GM04503 (cell line): Measurements from ENCODE around the gene ADK.
"Not testable (repeated sequence)": the region's sequence is repeated elsewhere in the genome, so short reads cannot be mapped to it uniquely, and the experiment has no call there.

ENCODE experiments used
- DNase-seq: peaks from one replicate; pipeline ENCODE4 v3.0.0-alpha.2; 2012; ENCODE audit warnings: low read depth

ADK gene

DNA sequence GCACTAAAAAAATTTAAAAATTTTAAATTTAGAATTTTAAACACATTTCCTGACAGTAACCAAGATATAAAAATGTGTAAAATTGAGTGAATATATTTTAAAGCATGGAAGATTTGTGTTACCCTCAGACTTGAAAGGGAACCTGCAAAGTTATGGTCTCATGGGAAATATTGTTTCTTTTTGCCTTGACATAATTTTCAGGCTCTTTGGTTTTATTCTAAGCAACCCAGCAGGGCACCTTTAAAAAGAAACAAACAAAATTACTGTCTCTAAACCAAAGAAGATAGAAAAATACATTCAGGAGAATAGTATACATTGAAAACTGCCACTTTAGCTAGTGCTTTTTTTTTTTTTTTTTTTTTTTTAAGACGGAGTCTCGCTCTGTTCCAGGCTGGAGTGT, 87.5 kb downstream of the ADK start:
- no peak for DNase-seq

DNA sequence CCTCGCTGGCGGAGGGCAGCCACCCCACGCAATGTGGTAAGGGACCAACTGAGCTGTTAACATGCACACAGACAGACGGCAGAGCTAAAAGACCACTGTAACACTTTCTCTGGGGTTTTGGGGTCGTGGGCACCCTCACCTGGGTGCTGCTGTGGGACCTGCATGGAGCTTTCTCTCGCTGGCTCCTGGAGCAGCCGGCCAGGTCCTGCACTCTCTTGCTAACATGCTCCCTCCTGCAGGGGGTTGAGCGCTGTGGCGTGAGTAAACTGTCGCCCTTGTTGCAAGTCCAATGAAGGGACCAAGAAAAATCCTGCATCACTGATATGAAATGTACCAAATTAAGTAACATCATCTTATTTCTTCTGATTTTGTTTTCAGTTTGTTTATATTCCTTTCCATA, 92.0 kb downstream of the ADK start:
- DNase-seq = no peak

DNA sequence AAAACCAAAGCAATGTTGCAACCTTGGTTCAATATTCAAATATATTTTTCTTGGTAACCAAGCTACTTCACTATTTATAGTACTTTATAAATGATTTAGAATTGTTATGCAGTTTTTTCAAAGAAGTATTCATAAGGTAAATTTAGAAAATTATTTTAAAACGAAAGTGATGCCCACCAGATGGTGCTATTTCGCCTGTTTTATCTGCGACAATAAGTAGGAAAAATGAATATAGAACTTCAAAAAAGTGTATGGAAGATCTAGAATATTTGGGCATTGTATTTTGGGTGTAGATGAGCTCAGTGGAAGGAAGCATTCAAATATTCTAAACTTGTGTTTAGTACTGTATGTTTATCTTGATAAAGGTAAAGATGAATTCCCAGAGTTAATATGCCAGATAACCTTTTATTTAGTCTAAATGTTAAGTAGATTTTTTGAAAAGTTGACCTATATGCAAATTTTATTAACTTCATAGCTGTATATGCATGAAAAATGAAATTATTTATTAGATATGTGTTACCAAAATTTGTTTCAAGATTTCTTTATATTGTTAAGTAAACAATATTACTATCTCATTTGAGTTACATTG, 93.2 kb downstream of the ADK start:
- DNase-seq = no peak

DNA sequence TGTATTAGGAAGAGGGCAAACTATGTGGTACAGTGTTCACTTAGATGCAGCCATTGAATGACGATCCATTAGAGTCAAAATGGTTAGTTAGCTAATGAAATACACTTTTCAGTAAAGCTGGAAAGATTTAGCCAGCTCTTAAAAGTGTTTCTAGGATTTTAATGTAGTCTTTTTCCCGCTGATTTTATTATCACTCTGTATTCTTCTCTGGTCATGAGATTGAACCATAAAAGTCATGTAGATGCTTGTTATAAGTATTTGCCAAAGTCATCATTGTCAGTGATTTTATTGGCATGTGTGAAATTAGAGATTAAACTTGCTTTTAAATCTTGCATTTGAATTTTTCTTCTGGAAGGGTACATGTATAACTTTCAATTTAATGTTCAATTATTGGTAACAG, 93.8 kb downstream of the ADK start:
- DNase-seq = no peak

DNA sequence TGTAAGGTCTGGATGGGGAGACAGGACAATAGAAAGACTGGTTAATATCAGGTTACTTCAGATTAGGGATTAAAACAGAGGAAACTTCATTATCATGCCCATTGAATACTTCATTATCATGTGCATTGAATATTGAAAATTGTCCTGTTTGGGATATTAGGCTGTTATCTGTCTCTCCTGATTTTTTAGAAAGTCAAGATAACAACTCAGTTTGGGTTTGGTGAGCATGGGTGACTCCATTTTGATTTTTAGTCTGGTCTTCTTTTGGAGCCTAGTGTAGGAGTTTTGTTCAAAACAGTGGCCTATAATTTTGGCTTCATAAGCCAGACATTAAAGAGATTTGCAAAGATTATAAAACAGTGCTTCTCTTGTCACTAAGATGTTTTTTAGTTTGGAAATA, 95.5 kb downstream of the ADK start:
- no peak for DNase-seq

DNA sequence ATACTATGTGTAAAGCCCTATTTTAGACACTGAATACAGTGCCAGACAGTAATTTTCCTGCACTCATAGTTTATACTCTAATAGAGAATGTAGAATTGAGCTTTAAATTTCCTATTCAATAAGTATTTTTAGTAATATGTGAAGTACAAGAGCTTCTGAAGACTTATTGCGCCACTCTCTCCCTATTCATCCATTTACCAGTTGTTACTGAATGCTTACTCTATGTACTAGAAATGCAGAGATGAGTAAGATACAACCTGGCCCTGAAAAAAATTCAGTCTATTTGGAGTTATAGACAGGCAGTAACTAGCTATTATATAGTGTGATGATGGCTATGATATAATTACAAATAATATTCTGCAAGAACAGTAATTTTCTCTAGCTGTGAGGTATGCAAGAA, 98.8 kb downstream of the ADK start:
- DNase-seq = no peak

DNA sequence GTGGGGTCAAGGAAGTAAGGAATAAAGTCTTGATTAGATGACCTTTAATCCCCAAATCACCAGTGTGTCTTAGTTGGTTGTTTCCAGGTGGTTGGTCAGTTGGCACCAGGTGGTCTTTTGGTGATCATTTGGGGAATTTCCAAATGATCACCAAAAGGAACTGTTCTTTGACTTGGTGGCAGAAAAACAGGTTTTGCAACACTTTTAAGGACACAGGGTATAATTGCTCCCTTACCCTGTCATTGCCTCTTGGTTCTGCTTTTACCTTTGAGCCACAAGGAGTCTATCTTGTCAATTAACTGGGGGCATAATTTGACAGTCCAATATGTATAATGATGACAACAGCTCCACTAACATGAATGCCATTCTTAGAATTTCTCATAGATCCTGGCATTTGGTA, 104.2 kb downstream of the ADK start:
- DNase-seq = no peak

DNA sequence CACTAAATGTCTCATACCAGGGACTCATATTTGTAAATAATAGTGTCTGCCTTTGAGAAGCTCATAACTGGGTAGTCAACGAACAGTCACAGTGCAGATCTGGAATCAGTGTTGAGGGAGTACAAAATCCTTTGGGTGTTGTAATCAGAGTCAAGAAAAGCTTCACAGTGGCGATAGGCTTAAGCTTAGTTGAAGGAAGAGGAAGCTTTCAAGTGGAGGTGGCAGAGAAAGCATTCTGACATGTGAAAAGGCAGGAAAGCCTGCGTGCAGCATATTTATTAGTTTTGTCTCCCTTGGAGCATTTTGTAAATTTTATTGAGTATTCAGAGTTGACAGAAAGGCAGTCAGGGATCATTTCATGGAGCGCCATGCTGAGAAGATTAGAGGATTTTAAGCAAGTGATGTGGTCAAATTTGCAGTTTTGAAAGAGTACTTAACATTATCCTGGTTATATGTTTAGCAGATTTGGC, 104.9 kb downstream of the ADK start:
- no peak for DNase-seq

DNA sequence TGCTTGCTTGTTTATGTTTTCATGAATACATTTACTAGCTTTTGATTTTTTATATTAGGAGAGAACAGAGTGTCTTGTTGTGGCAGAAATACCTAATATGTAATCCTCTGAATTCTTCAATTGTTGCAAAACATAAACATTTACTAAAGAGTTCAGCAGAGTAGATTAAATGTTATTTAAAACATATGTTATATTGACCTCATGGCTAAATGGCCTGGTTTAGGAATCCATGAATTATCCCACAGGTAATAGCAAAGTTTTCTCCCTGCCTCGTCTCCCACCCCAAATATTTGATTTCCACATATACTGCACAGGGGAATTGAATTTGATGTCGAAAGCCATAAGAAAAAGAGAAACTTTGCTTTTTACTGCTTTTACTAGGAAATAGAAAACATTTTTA, 111.8 kb downstream of the ADK start:
- no peak for DNase-seq

DNA sequence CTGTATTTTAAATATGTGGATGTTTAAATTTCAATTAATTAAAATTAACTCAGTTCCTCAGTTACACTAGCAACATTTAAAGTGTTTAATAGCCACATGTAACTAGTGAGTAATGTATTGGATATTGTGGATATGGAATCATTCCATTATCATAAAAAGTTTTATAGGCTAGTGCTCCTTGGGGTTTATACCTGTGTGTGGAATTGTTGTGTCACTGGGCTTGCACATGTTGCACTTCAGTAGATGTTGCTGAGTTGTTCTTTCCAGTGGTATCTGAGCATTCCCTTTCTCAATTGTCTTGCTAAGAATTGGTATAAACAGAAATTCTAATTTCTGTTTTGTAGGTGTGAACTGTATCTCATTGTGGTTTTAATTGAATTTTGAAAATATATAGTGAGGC, 113.0 kb downstream of the ADK start:
- no peak for DNase-seq

DNA sequence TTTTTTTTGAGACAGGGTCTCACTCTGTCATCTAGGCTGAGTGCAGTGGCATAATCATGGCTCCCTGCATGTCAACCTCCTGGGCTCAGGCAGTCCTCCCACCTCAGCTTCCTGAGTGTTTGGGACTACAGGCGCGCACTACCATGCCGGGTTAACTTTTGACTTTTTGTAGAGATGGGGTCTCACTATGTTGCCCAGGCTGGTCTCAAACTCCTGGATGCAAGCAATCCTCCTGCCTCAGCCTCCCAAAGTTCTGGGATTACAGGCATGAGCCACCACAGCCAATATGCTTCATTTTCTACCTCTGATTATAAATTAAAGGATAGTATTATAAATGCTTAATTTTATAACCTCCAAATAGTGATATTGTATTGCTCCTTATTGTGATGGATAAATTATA, 121.3 kb downstream of the ADK start:
- no peak for DNase-seq

DNA sequence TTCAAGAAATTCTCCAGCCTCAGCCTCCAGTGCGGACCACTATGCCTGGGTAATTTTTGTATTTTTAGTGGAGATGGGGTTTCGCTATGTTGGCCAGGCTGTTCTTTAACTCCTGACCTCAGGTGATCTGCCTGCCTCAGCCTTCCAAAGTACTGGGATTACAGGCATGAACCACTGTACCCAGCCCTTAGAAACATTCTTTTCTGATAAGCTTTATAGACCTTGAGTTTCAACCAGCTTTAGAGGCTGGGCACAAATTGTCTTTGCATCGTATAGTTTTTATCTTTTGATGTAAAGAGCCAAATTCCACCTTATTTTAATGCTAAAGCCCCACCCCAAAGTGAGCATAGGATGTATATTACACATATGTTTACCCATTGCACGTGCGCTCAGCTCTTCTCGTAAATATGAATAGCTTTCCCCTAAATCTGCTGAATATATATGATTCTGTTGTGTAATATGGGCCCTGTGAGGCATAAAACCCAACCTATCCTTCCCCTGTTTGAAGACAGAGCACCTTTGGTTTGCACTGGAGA, 124.8 kb downstream of the ADK start:
- DNase-seq = no peak

DNA sequence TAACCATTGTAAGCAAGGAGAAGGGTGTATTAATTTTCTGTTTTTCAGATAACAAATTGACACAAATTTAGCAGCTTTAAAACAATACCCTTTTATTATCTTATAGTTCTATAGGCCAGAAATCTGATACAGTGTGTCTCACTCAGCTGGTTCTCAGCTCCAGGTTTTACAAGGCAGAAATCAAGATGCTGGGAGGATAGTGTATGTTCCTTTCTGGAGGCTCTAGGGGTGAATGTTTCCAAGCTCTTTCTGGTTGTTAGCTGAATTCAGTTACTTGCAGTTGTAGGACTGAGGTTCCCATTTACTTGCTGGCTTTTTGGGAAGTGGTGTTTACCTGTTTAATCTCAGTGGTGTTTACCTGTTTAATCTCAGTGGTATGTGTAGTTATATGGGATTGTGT, 125.4 kb downstream of the ADK start:
- DNase-seq = no peak

DNA sequence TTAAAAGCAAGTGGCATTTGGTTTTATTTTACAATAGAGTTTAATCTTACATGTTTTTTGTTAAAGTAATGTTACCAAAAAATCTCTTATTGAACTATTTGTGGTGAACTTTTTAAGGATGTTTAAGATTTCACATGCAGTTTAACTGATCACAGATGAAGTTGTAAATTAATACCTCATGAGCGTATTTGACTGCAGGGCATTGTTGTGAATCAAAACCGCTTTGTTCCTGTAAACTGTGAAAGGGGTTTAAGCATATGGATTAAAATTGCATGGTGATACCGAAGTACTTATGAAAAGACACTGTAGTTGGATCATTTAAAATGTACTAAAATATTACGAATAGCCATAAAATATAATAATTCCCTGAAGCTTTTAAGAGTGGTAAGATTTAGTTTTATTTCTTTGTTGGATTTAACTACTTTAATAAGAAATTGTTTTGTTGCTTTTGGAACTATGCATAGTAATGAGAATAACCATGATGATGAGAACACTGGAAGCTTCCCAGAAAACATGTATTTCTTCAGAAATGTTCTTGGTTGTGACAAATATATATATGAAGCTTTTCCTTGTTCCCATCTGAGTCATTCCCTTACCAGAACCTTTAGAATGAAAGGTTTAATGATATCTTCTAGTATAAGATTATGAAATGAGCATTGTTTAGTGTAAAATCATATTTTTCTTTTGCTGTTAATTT, 131.3 kb downstream of the ADK start:
- peak; percentile 11 for DNase-seq

DNA sequence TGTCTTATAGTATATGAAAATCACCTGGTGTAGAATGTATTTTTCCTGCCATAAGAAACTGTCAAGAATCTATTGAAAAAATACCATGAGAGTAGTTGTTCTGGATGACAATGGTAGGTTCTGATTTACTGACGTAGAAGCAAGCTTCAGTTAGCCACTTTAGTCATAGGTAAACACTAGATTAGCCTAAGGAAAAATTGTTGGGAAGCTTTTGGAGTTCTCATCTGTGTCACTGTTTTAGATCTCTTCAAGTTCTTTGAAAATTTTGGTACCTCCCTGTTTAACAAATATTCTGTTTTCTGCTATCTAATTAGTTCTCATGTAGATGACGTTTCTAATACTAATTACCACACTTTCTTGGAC, 131.8 kb downstream of the ADK start:
- DNase-seq = no peak

DNA sequence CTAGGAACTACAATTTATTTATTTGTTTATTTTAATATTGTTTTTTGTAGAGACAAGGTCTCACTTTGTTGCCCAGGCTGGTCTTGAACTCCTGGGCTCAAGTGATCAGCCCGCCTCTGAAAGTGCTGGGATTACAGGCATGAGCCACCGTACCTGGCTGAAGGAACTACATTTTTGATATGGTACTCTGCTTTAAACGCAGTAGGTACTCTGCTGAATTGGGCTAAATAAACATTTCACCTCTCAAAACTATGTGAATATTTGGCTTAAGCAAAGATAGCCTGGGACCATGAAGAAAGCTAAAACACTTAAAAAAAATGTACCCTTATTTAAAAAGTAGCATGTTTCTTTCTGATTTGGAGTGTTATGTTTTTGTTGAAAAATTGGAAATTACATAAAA, 138.2 kb downstream of the ADK start:
- DNase-seq = no peak

DNA sequence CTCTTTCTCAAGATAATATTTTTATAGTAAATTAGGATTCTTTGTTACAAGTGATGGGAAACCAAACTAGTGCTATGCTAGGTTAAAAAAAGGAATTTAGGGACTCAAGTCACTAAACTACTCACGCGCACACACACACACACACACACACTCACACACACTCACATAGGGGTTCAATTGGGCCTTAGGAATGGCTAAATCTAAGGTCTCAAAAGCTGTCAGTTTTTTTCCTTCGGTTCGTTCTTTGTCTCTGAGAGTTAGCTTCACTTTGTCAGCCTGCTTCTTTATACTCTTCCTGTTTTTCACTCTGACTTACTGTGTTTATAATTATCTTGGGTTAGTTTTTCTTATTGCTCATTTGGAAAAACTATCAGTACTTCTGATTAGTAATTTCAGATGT, 138.9 kb downstream of the ADK start:
- peak; percentile 11 for DNase-seq

DNA sequence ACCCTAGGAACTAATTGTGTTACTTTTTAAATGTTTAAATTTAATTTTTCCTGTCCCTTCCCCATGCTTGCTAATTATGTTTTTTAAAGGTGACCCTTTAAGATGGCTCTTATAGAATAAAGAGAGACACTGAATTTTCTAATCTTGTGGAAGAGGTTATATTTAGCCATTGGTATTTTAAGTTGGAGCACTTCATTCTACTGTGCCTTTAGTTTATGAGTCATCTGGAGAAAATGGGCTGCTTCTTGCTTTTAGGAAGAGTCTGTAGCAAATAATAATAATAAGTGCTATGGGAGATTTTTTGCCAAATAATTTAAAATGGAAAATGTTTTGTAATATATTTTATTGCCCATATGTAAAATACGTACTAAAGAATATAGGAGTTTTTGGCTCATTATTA, 139.7 kb downstream of the ADK start:
- DNase-seq = peak; percentile 40

DNA sequence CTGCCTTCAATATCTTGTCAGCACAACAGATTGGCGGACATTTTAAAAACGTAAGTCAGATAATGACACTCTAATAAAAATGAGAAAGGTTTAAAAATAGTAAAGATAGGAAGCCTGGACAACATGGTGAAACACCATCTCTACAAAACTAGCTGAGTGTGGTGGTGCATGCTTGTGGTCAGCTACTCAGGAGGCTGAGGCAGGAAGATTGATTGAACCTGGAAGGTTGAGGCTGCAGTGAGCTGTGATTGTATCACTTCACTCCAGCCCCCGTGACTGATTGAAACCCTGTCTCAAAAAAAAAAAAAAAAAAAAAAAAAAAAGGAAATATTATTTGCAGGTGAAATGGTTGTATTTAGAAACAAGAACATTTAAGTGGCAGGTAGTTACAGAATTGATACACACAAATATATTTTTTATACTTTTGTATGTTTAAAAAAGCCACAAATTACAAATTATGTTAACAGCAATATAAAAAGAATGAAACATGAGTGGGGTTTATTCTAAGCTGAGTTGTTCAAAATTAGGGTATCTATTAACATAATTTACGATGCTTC, 141.9 kb downstream of the ADK start:
- peak; percentile 23 for DNase-seq

DNA sequence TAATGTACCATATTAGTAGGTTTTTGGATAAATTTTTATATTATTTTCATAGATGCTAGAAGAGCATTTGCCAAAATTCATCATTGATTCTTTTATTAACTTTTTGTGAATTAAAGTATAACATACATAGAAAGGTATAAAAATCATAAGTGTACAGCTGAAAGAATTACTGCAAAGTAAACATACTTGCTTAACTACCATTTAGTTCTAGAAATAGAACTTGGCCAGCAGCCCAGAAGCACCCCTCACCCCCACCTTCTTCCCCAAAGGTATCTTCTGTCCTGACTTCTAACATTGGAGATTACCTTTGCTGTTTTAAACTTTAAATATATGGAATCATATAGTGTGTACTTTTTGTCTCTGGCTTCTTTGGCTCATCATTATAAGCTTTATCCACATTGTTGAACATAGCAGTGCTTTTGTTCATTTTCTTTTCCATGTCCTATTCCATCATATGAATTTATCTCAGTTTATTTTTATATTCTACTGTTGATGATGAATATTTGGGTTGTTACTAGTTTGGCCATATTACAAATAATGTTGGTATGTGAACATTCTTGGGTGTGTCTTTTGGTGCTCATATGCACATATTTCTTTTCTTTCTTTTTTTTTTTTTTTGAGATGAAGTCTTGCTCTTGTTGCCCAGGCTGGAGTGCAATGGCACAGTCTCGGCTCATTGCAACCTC, 142.8 kb downstream of the ADK start:
- DNase-seq = peak; percentile 73

DNA sequence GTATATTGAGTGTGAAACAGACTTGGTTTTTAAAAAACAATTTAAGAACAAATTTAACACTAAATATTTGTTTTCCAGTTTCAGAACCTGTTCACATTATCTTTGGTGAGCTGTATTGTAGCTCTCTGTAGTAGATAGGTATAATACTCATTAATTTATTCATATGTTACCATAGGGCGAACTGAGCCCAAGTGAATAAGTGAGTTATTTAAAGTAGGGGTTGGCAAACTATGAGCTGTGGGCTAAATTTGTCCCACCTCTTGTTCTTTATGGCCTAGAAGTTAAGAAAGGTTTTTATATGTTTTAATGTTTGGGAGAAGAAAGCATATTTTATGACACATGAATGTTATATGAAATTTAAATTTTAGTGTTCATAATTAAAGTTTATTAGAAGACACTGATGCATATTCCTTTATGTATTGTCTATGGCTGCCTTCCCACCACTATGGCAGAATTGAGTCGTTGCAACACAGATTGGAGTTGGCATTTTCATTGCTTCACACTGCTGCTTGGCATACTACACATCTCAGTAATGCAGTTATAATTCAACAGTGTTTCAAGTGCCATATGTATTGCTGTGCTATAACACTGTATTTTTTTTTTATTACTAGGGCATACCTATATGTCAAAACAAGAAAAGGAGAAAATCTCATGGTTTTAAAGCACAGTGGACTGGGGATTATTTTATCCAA, 146.5 kb downstream of the ADK start:
- peak; percentile 17 for DNase-seq

DNA sequence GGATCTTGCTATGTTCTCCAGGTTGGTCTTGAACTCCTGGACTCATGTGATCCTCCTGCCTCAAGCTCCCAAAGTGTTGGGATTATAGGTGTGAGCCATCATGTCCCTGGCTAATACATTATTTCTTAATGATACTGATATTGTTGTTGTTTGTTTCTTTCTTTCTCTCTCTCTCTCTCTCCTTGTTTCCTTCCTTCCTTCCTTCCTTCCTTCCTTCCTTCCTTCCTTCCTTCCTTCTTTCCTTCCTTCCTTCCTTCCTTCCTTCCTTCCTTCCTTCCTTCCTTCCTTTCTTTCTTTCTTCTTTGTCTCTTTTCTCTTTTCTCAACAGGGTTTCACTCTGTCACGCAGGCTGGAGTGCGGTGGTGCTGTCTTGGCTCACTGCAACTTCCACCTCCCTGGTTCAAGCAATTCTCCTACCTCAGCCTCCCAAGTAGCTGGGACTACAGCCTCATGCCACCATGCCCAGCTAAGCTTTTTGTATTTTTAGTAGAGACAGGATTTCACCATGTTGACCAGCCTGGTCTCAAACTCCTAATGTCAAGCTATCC, 149.1 kb downstream of the ADK start:
- not testable (repeated sequence) for DNase-seq
